A549 (cell line): ENCODE data around the gene CDT1. TPM values are rescaled to one million over a fixed set of nuclear protein-coding genes. Genes with fewer than 3 reads are reported as not detected.

Experiments
- ATAC-seq, 2 experiments: fragments of 200-7000 bp in 1 of 2; fragments of >200 bp in 1 of 2; cut with Nextera tagmentation in 1 of 2; cut with Tn5 transposase in 1 of 2; 3 replicates each; pipeline versions ENCODE4 v1.8.0 to v1.9.1; 2018 to 2020; ENCODE audit warnings: mild to moderate bottlenecking in 1 of 2, moderate library complexity in 1 of 2
- CTCF ChIA-PET: fragments of 300-600 bp; sonication (Branson Sonifier 250); formaldehyde crosslinking; extraction: SDS; loops from one replicate; lab custom pipeline; 2021; ENCODE audit warnings: antibody characterized with exemption, inconsistent platforms; lab: Yijun Ruan, JAX
- POLR2A ChIA-PET: fragments of 350-600 bp; formaldehyde crosslinking; extraction: SDS; loops from one replicate; lab custom pipeline; 2021; ENCODE audit warnings: antibody characterized with exemption, inconsistent platforms; lab: Yijun Ruan, JAX
- DNase-seq, 2 experiments: peaks; one replicate each; pipeline versions ENCODE4 v3.0.0 to v3.0.0-alpha.2; 2011 to 2016; ENCODE audit warnings: low read depth in 1 of 2, low spot score in 1 of 2
- FAIRE-seq: peaks from 2 replicates; lab custom pipeline; 2011; peaks lifted over from hg19 to GRCh38; lab: Jason Lieb, UNC
- H3K27ac ChIP-seq, 2 experiments: fragments of >200 bp; sonication (Bioruptor Twin); formaldehyde crosslinking; 3 replicates each; pipeline ENCODE4 v1.5.1; 2016 to 2017
- H3K4me1 ChIP-seq: fragments of >200 bp; sonication (Bioruptor Twin); formaldehyde crosslinking; 3 replicates; pipeline ENCODE4 v1.6.1; 2016
- H3K4me2 ChIP-seq: fragments of >200 bp; sonication (Bioruptor Twin); formaldehyde crosslinking; 3 replicates; pipeline ENCODE4 v1.6.1; 2016
- H3K4me3 ChIP-seq: fragments of >200 bp; sonication (Bioruptor Twin); formaldehyde crosslinking; 3 replicates; pipeline ENCODE4 v1.5.1; 2016
- H3K9me3 ChIP-seq: fragments of >200 bp; sonication (Bioruptor Twin); formaldehyde crosslinking; 3 replicates; pipeline ENCODE4 v1.6.1; 2016
- BHLHE40 ChIP-seq: IDR thresholded peaks from 2 replicates; pipeline ENCODE4 v1.6.1; 2012; ENCODE audit warnings: low read depth, low read length, inconsistent platforms
- CBX8 ChIP-seq: fragments of 200-600 bp; sonication (generic); IDR thresholded peaks from 2 replicates; pipeline ENCODE4 v1.6.1; 2016
- FOSL2 ChIP-seq, 2 experiments: fragments of 450-650 bp in 1 of 2; fragments of >200 bp in 1 of 2; sonication (Bioruptor Twin) in 1 of 2; formaldehyde crosslinking; IDR thresholded peaks; 2 replicates each; pipeline versions ENCODE4 v1.5.0 to v1.6.1; 2016 to 2020; ENCODE audit warnings: mild to moderate bottlenecking in 1 of 2, moderate library complexity in 1 of 2
- GATA3 ChIP-seq: IDR thresholded peaks from 2 replicates; pipeline ENCODE4 v1.6.1; 2012; ENCODE audit warnings: borderline replicate concordance
- HEYL ChIP-seq: fragments of 250-450 bp; sonication (Bioruptor Pico); IDR thresholded peaks from 2 replicates; pipeline ENCODE4 v1.8.0; 2021; ENCODE audit warnings: mild to moderate bottlenecking, moderate library complexity
- HOXA7 ChIP-seq: fragments of 250-450 bp; sonication (Bioruptor Pico); IDR thresholded peaks from 2 replicates; pipeline ENCODE4 v1.5.0; 2020; ENCODE audit warnings: mild to moderate bottlenecking, moderate library complexity
- HOXB13 ChIP-seq: fragments of 250-450 bp; sonication (Bioruptor Pico); IDR thresholded peaks from 2 replicates; pipeline ENCODE4 v1.5.0; 2020; ENCODE audit warnings: low read depth, mild to moderate bottlenecking, moderate library complexity
- MAFK ChIP-seq: fragments of 450-650 bp; IDR thresholded peaks from 2 replicates; pipeline ENCODE4 v1.6.1; 2014; ENCODE audit not compliant: partially characterized antibody
- MYC ChIP-seq: IDR thresholded peaks from 2 replicates; pipeline ENCODE4 v1.6.1; 2012; ENCODE audit warnings: mild to moderate bottlenecking, inconsistent platforms, low read length, improper control_type of control experiment, borderline replicate concordance
- POLR2AphosphoS2 ChIP-seq: conservative IDR thresholded peaks from 2 replicates; pipeline ENCODE4 v1.6.1; 2012; ENCODE audit warnings: low read length, improper control_type of control experiment, inconsistent platforms
- RCOR1 ChIP-seq: fragments of 150-350 bp; IDR thresholded peaks from 2 replicates; pipeline ENCODE4 v1.6.1; 2014; ENCODE audit warnings: antibody characterized with exemption, low read length, low read depth
- RFX5 ChIP-seq: fragments of 450-650 bp; IDR thresholded peaks from 2 replicates; pipeline ENCODE4 v1.7.1; 2014; ENCODE audit warnings: antibody characterized with exemption, mild to moderate bottlenecking, moderate library complexity
- RNF2 ChIP-seq: fragments of 200-600 bp; sonication (generic); IDR thresholded peaks from 2 replicates; pipeline ENCODE4 v1.6.1; 2016; ENCODE audit warnings: low read depth, mild to moderate bottlenecking, antibody characterized with exemption, moderate library complexity, borderline replicate concordance
- TFCP2L1 ChIP-seq: fragments of 250-450 bp; sonication (Bioruptor Pico); IDR thresholded peaks from 2 replicates; pipeline ENCODE4 v1.5.0; 2021; ENCODE audit warnings: mild to moderate bottlenecking
- ZC3H11A ChIP-seq: fragments of 450-650 bp; IDR thresholded peaks from 2 replicates; pipeline ENCODE4 v1.6.1; 2014; ENCODE audit warnings: antibody characterized with exemption, mild to moderate bottlenecking
- WGBS: methylation state at CpG from one replicate; pipeline ENCODE4 v1.1.6; 2017; ENCODE audit errors: missing lambda C conversion rate; 5-methylcytosine and 5-hydroxymethylcytosine counted together
- polyA plus RNA-seq, 4 experiments: library from polyadenylated mRNA; depleted of rRNA in 3 of 4; stranded (reverse); fragments of >200 nt; fragmentation: RNase III in 1 of 4; extraction: RNeasy Plus Mini Kit Qiagen cat#74134 plus additional on column Dnase treatment in 1 of 4; gene quantifications; 2 replicates in 3 of 4; 3 replicates in 1 of 4; pipeline ENCODE4 v1.2.3, GENCODE V29; 2011 to 2017
- TF ChIP-seq, protein P1 (sequence below): fragments of 450-650 bp; IDR thresholded peaks from 2 replicates; pipeline ENCODE4 v1.6.1; 2014; ENCODE audit warnings: antibody characterized with exemption
- TF ChIP-seq, protein P2 (sequence below): fragments of 250-450 bp; sonication (Bioruptor Pico); IDR thresholded peaks from 2 replicates; pipeline ENCODE4 v1.5.0; 2020; ENCODE audit warnings: low read depth, mild to moderate bottlenecking, moderate library complexity
- TF ChIP-seq, protein P3 (sequence below): IDR thresholded peaks from 2 replicates; pipeline ENCODE4 v1.6.1; 2012; ENCODE audit warnings: low read depth, borderline replicate concordance
- TF ChIP-seq, protein P4 (sequence below): fragments of 200-600 bp; sonication (generic); IDR thresholded peaks from 2 replicates; pipeline ENCODE4 v1.6.1; 2016; ENCODE audit warnings: antibody characterized with exemption, mild to moderate bottlenecking, moderate library complexity

Gene CDT1
- polyA plus RNA-seq, 2 of the 4 experiments (the other 2 are of a cell fraction): 3.8 to 16.0 TPM

DNA sequence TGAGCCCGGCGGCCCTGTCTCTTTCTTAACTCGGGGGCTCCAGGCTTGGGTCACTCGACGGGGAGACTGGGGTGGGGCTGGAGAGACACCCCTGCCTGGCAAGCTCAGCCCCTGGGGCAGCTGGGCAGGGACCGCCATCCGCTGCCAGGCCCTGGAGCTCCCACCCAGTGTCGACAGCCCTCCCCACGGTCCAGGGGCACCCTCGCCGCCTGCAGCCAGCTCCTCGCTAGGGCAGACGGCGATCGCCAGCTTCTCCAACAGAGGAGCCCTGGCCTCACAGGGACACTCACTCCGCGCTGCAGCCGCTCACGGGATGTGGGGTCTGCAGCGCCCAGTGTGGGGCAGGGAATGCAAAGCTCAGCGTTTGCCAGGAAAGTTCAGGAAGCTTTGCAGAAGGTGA, 24.1 kb downstream of the CDT1 start:
- ATAC-seq (no peak), FAIRE-seq (no peak), DNase-seq (no peak)
- Histone ChIP-seq H3K4me2 (no peak overlapping the region), H3K4me3 (no peak overlapping the region), H3K9me3 (no peaks in the 10 kb centered on the region), H3K4me1 (no peaks in the 10 kb centered on the region), H3K27ac (no peak overlapping the region)
- CTCF ChIA-PET: interaction anchor here (0.8 to 3.9 kb wide), 5 partner anchors 11 to 91 kb away, joined by 3 to 27 read pairs (median 5); no protein-coding TSS in a partner anchor
- 93% methylated on average over 21 of the region's 21 CpGs for WGBS
- TF ChIP-seq TFCP2L1 (CRISPR knock-in tag) (no peak), MYC (no peak), RNF2 (no peak)
- POLR2A ChIA-PET: no interaction called here

DNA sequence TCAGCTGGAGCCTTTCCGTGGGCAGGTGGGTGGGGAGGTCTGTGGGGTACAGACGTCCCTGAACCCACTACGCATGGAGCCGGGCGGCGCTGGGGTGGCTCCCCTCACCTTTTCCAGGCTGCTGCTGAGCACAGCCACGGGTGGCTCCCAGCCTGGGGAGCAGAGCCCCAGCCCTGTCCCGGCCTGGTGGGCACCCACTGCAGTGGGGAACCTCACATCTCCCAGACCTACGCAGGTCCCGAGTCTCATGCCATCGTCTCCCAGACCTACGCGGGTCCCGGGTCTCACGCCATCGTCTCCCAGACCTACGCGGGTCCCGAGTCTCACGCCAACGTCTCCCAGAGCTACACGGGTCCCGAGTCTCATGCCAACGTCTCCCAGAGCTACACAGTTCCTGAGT, 25.1 kb downstream of the CDT1 start:
- H3K4me2 ChIP-seq: no peak overlapping the region
- DNase-seq (no peak), FAIRE-seq (no peak), ATAC-seq (no peak)
- ChIA-PET CTCF (interaction anchor here (1.3 to 3.9 kb wide), 3 partner anchors 12 to 92 kb away, joined by 3 to 27 read pairs (median 5); no protein-coding TSS in a partner anchor), POLR2A (no interaction called here)
- H3K4me1 ChIP-seq: no peaks in the 10 kb centered on the region
- no peak overlapping the region for H3K4me3 ChIP-seq
- TF ChIP-seq MAFK: no peak
- TF ChIP-seq HOXA7 (CRISPR knock-in tag): no peak
- no peak for TF ChIP-seq TFCP2L1 (CRISPR knock-in tag)
- TF ChIP-seq ZC3H11A: no peak
- TF ChIP-seq CBX8: no peak
- TF ChIP-seq, protein P1, sequence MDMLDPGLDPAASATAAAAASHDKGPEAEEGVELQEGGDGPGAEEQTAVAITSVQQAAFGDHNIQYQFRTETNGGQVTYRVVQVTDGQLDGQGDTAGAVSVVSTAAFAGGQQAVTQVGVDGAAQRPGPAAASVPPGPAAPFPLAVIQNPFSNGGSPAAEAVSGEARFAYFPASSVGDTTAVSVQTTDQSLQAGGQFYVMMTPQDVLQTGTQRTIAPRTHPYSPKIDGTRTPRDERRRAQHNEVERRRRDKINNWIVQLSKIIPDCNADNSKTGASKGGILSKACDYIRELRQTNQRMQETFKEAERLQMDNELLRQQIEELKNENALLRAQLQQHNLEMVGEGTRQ: no peak
- TF ChIP-seq, protein P2, sequence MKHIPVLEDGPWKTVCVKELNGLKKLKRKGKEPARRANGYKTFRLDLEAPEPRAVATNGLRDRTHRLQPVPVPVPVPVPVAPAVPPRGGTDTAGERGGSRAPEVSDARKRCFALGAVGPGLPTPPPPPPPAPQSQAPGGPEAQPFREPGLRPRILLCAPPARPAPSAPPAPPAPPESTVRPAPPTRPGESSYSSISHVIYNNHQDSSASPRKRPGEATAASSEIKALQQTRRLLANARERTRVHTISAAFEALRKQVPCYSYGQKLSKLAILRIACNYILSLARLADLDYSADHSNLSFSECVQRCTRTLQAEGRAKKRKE (CRISPR knock-in tag): no peak
- TF ChIP-seq, protein P3, sequence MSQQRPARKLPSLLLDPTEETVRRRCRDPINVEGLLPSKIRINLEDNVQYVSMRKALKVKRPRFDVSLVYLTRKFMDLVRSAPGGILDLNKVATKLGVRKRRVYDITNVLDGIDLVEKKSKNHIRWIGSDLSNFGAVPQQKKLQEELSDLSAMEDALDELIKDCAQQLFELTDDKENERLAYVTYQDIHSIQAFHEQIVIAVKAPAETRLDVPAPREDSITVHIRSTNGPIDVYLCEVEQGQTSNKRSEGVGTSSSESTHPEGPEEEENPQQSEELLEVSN: no peak
- no peak for TF ChIP-seq BHLHE40
- no peak overlapping the region for H3K27ac ChIP-seq
- no peaks in the 10 kb centered on the region for H3K9me3 ChIP-seq
- 85% methylated on average over 24 of the region's 24 CpGs for WGBS

DNA sequence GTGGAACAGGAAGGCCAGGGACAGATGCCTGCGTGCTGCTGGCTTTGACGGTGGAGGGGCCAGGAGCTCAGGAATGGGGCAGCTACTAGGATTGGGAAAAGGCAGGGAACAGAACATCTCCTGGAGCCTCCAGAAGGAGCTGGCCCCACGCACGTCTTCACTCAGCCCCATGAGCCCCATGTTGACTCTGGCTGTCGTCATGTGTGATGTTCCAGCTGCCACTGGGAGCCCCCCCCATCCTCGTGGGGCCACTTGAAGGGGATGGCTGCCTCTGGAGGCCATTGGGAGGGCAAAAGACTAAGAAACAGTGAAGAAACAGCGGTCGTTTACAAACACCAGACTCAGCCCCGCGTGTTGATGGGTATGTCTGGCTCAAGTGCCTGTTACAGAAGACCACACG, 26.7 kb downstream of the CDT1 start:
- DNase-seq (no peak), ATAC-seq (no peak), FAIRE-seq (no peak)
- no peak for TF ChIP-seq HEYL
- TF ChIP-seq ZC3H11A: no peak
- TF ChIP-seq HOXB13 (CRISPR knock-in tag): no peak
- TF ChIP-seq, protein P2 (CRISPR knock-in tag): no peak
- TF ChIP-seq RFX5: no peak
- TF ChIP-seq, protein P4, sequence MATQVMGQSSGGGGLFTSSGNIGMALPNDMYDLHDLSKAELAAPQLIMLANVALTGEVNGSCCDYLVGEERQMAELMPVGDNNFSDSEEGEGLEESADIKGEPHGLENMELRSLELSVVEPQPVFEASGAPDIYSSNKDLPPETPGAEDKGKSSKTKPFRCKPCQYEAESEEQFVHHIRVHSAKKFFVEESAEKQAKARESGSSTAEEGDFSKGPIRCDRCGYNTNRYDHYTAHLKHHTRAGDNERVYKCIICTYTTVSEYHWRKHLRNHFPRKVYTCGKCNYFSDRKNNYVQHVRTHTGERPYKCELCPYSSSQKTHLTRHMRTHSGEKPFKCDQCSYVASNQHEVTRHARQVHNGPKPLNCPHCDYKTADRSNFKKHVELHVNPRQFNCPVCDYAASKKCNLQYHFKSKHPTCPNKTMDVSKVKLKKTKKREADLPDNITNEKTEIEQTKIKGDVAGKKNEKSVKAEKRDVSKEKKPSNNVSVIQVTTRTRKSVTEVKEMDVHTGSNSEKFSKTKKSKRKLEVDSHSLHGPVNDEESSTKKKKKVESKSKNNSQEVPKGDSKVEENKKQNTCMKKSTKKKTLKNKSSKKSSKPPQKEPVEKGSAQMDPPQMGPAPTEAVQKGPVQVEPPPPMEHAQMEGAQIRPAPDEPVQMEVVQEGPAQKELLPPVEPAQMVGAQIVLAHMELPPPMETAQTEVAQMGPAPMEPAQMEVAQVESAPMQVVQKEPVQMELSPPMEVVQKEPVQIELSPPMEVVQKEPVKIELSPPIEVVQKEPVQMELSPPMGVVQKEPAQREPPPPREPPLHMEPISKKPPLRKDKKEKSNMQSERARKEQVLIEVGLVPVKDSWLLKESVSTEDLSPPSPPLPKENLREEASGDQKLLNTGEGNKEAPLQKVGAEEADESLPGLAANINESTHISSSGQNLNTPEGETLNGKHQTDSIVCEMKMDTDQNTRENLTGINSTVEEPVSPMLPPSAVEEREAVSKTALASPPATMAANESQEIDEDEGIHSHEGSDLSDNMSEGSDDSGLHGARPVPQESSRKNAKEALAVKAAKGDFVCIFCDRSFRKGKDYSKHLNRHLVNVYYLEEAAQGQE: no peak
- TF ChIP-seq POLR2AphosphoS2: no peak
- no peak for TF ChIP-seq RCOR1
- TF ChIP-seq FOSL2 (IDR thresholded peaks at IDR 0.05): no peak
- TF ChIP-seq FOSL2 (CRISPR knock-in tag; IDR thresholded peaks at IDR 0.05): no peak
- TF ChIP-seq GATA3: no peak
- H3K9me3 ChIP-seq: no peaks in the 10 kb centered on the region
- H3K4me1 ChIP-seq: no peaks in the 10 kb centered on the region
- H3K27ac ChIP-seq: no peak overlapping the region
- H3K4me3 ChIP-seq: no peak overlapping the region
- H3K4me2 ChIP-seq: no peak overlapping the region
- ChIA-PET CTCF (interaction anchor here (0.6 to 1.5 kb wide), 3 partner anchors 8 to 379 kb away, joined by 3 to 4 read pairs (median 3); no protein-coding TSS in a partner anchor), POLR2A (no interaction called here)
- 83% methylated on average over 11 of the region's 11 CpGs for WGBS
